BJ (cell line): ENCODE measurements around the gene C1orf105. TPM values are rescaled to one million over a fixed set of nuclear protein-coding genes. Genes with fewer than 3 reads are reported as not detected.
A peak's percentile ranks its signal among the peaks of the same experiment; 100 is the strongest.

Source experiments
- CTCF ChIA-PET: fragments of 350-600 bp; formaldehyde crosslinking; extraction: SDS; loops from one replicate; lab custom pipeline; 2021; ENCODE audit warnings: antibody characterized with exemption, inconsistent platforms; lab: Yijun Ruan, JAX
- POLR2A ChIA-PET: fragments of 300-600 bp; sonication (Branson Sonifier 250); formaldehyde crosslinking; extraction: SDS; loops from one replicate; lab custom pipeline; 2021; ENCODE audit warnings: antibody characterized with exemption; lab: Charles Lee
- DNase-seq: peaks from one replicate; pipeline ENCODE4 v3.0.0-alpha.2; 2011; ENCODE audit warnings: low read depth
- H3K27me3 ChIP-seq: 2 replicates; pipeline ENCODE4 v1.6.0; 2011; ENCODE audit warnings: low read length; ENCODE audit not compliant: control insufficient read depth, insufficient read depth
- H3K36me3 ChIP-seq: 2 replicates; pipeline ENCODE4 v1.5.1; 2011; ENCODE audit warnings: low read length; ENCODE audit not compliant: control insufficient read depth, insufficient read depth
- H3K4me3 ChIP-seq: 2 replicates; pipeline ENCODE4 v1.5.1; 2011; ENCODE audit warnings: low read depth, mild to moderate bottlenecking, control low read depth, low read length
- CTCF ChIP-seq: IDR thresholded peaks from 2 replicates; pipeline ENCODE4 v1.5.1; 2011; ENCODE audit warnings: low read depth, mild to moderate bottlenecking, control low read depth, inconsistent platforms, low read length, moderate library complexity; ENCODE audit not compliant: insufficient read depth
- polyA plus RNA-seq: library from polyadenylated mRNA; depleted of rRNA; stranded (reverse); fragments of >200 nt; gene quantifications from 2 replicates; pipeline ENCODE4 v1.2.3, GENCODE V29; 2011

C1orf105 gene
- polyA plus RNA-seq, 1 experiment, result not detected

GRCh38 chr1:172421974-172422604 lies 1.6 kb downstream of the C1orf105 start:
- Histone ChIP-seq H3K27me3 (no peaks in the 10 kb centered on the region), H3K36me3 (no peaks in the 10 kb centered on the region), H3K4me3 (no peak overlapping the region)
- no peak for TF ChIP-seq CTCF
- POLR2A ChIA-PET, result no interaction called here
- CTCF ChIA-PET, result interaction anchor here (1.0 kb wide), 1 partner anchor 22 kb away, joined by 4 read pairs; the partner anchor contains the start of gene PIGC
- no peak for DNase-seq

GRCh38 chr1:172423336-172423735 lies 2.9 kb downstream of the C1orf105 start:
- H3K27me3 ChIP-seq, result no peaks in the 10 kb centered on the region
- CTCF ChIA-PET, result interaction anchor here (2.1 kb wide), 1 partner anchor 10 kb away, joined by 6 read pairs; no protein-coding TSS in a partner anchor
- TF ChIP-seq CTCF, result no peak
- POLR2A ChIA-PET, result no interaction called here
- no peak for DNase-seq
- no peaks in the 10 kb centered on the region for H3K36me3 ChIP-seq
- H3K4me3 ChIP-seq, result no peak overlapping the region

GRCh38 chr1:172425339-172425738 lies 4.9 kb downstream of the C1orf105 start:
- POLR2A ChIA-PET, result no interaction called here
- TF ChIP-seq CTCF, result no peak
- no peaks in the 10 kb centered on the region for H3K27me3 ChIP-seq
- CTCF ChIA-PET, result interaction anchor here (1.1 to 2.1 kb wide), 2 partner anchors 8 to 24 kb away, joined by 3 to 6 read pairs; no protein-coding TSS in a partner anchor
- no peaks in the 10 kb centered on the region for H3K36me3 ChIP-seq
- H3K4me3 ChIP-seq, result no peak overlapping the region
- no peak for DNase-seq

GRCh38 chr1:172427191-172427590 lies 6.7 kb downstream of the C1orf105 start:
- ChIA-PET CTCF (interaction anchor here (1.6 to 7.3 kb wide), 3 partner anchors 33 to 424 kb away, joined by 3 to 49 read pairs (median 4); no protein-coding TSS in a partner anchor), POLR2A (no interaction called here)
- DNase-seq, result no peak
- H3K27me3 ChIP-seq, result no peaks in the 10 kb centered on the region
- H3K4me3 ChIP-seq, result no peak overlapping the region
- TF ChIP-seq CTCF, result no peak
- H3K36me3 ChIP-seq, result peaks cover 2% of the 10 kb centered on the region; the same call in 1 of the 2 replicates

- CTCF ChIA-PET, result interaction anchor here (0.6 to 7.3 kb wide), 13 partner anchors 8 to 444 kb away, joined by 3 to 49 read pairs (median 4); partner anchors contain the start of genes C1orf105 and PIGC
- Histone ChIP-seq H3K4me3 (no peak overlapping the region), H3K36me3 (peaks cover 2% of the 10 kb centered on the region; the same call in 1 of the 2 replicates), H3K27me3 (no peaks in the 10 kb centered on the region)
- peak; percentile 76 for TF ChIP-seq CTCF
- DNase-seq, result peak; percentile 35
- POLR2A ChIA-PET, result no interaction called here
Measured at GRCh38 chr1:172429331-172430127, 9.0 kb downstream of the C1orf105 start.
